Hindlimb muscle (tissue), 1 donor: ENCODE data around the gene ITGB6. TPM values are rescaled to one million over a fixed set of nuclear protein-coding genes. Genes with fewer than 3 reads are reported as not detected.

ENCODE experiments used
- polyA plus RNA-seq: library from polyadenylated mRNA; unstranded; fragments of 120-200 nt; gene quantifications from one replicate; pipeline ENCODE4 v1.2.1, GENCODE V29; 2013; ENCODE audit not compliant: insufficient read length

The ITGB6 gene
- polyA plus RNA-seq, 1 donor, result 52.2 TPM

Other genes with a start within 250 kb of the ITGB6 start
- gene PLA2R1, start 137.7 kb downstream of the ITGB6 start, polyA plus RNA-seq, result 1.4 TPM